Ovary (tissue), 9 donors: ENCODE results near the gene DDI2. TPM values are rescaled to one million over a fixed set of nuclear protein-coding genes. Genes with fewer than 3 reads are reported as not detected.

Source experiments
- DNase-seq, 5 donors: peaks; one replicate each; pipeline ENCODE4 v3.0.0-alpha.2; 2019 to 2020
- H3K27ac ChIP-seq, 2 donors: fragments of 200-600 bp; one replicate each; pipeline versions ENCODE4 v1.5.1 to v1.8.0; 2019 to 2022
- H3K27me3 ChIP-seq: fragments of 200-600 bp; one replicate; pipeline ENCODE4 v1.8.0; 2022
- H3K36me3 ChIP-seq: fragments of 200-600 bp; sonication (generic); one replicate; pipeline ENCODE4 v1.5.1; 2019
- H3K4me1 ChIP-seq: one replicate; pipeline ENCODE4 v1.8.1; 2013; ENCODE audit warnings: mild to moderate bottlenecking, moderate library complexity; ENCODE audit not compliant: insufficient read depth
- H3K4me3 ChIP-seq: fragments of 200-600 bp; sonication (generic); one replicate; pipeline ENCODE4 v1.5.1; 2017
- H3K9me3 ChIP-seq, 2 donors: fragments of 200-600 bp in 1 of 2; sonication (generic) in 1 of 2; one replicate each; pipeline versions ENCODE4 v1.5.1 to v1.8.1; 2013 to 2019; ENCODE audit warnings: mild to moderate bottlenecking in 1 of 2, moderate library complexity in 1 of 2
- CTCF ChIP-seq, 3 donors: fragments of 450-650 bp in 2 of 3; fragments of 200-600 bp in 1 of 3; IDR thresholded peaks; one replicate each; pipeline versions ENCODE4 v1.5.1 to v1.8.0; 2016 to 2022; ENCODE audit warnings: antibody characterized with exemption in 3 of 3, mild to moderate bottlenecking in 1 of 3
- EP300 ChIP-seq: sonication (generic); formaldehyde crosslinking; IDR thresholded peaks from one replicate; pipeline ENCODE4 v1.6.1; 2017; ENCODE audit warnings: antibody characterized with exemption
- POLR2A ChIP-seq: fragments of 450-650 bp; IDR thresholded peaks from one replicate; pipeline ENCODE4 v1.6.1; 2017; ENCODE audit warnings: antibody characterized with exemption, mild to moderate bottlenecking, moderate library complexity
- WGBS, 3 donors: extraction: QIAGEN DNeasy Blood & Tissue Kit in 1 of 3; methylation state at CpG; one replicate each; pipeline versions ENCODE4 v1.1.5 to v1.1.7; 2013 to 2017; 5-methylcytosine and 5-hydroxymethylcytosine counted together
- intact Hi-C, 4 donors: fragments of 100-400 bp; cut with DNase I; formaldehyde crosslinking; loops; one replicate each; pipeline versions ENCODE4 v1.11.0 to v1.15.1; 2022 to 2023
- polyA plus RNA-seq, 2 donors: library from polyadenylated mRNA; stranded (reverse); fragments of 200-250 nt in 1 of 2; fragments of 350-450 nt in 1 of 2; fragmentation: Illumina TruSeq in 1 of 2; extraction: RNeasy Lipid Tissue Mini Kit (QIAGEN cat#74804) in 1 of 2; gene quantifications; one replicate each; pipeline ENCODE4 v1.2.3, GENCODE V29; 2013 to 2014
- total RNA-seq, 7 donors: library from RNA; depleted of rRNA in 2 of 7; stranded (reverse); fragments of >200 nt in 2 of 7; fragmentation: NEBNext Ultra II Directional in 3 of 7; extraction: Animal tissue kit (Norgen Biotek cat#: 25700) in 3 of 7; gene quantifications; one replicate each; pipeline versions ENCODE4 v1.1.0 to v1.2.4, GENCODE V29; 2016 to 2023
- donor health status: DM: no; HTN: no; CAD: no; lungs with moderate emphysema.
- donor health status: DM: no; HTN: no; CAD: no.
- donor health status: Bipolar disorder and iron deficiency.
- donor health status: DM: yes; HTN: yes; CAD: no.
- donor health status: DM: no; HTN: no; CAD: no.
- donor health status: DM: yes; HTN: yes; CAD: no.

The DDI2 gene
- total and polyA plus RNA-seq, 9 donors, result 4.2 to 30.9 (median 22.2) TPM

- WGBS, 3 donors, result 90 to 92% (median 92%) methylated on average over 9 of the region's 9 CpGs
- Histone ChIP-seq H3K27ac (no peak overlapping the region), H3K36me3 (no peaks in the 10 kb centered on the region), H3K4me1 (no peaks in the 10 kb centered on the region), H3K4me3 (no peak overlapping the region), H3K27me3 (no peaks in the 10 kb centered on the region), H3K9me3 (no peaks in the 10 kb centered on the region)
- DNase-seq, result no peak
- TF ChIP-seq POLR2A (no peak), EP300 (no peak), CTCF (IDR thresholded peaks at IDR 0.05) (no peak)
- intact Hi-C loops, result no loop called here
Measured at GRCh38 chr1:15633756-15634420, 16.6 kb downstream of the DDI2 start.

- H3K36me3 ChIP-seq, result no peaks in the 10 kb centered on the region
Measured at GRCh38 chr1:15636436-15636835, 19.2 kb downstream of the DDI2 start.

GRCh38 chr1:15637826-15638225 is 20.6 kb downstream of the DDI2 start:
- no peak for DNase-seq
- intact Hi-C loops, result no loop called here
- TF ChIP-seq EP300 (no peak), CTCF (IDR thresholded peaks at IDR 0.05) (no peak), POLR2A (no peak)
- WGBS, 3 donors, result 34 to 41% (median 41%) methylated on average over 4 of the region's 4 CpGs
- Histone ChIP-seq H3K4me1 (no peaks in the 10 kb centered on the region), H3K9me3 (no peaks in the 10 kb centered on the region), H3K27ac (no peak overlapping the region), H3K27me3 (no peaks in the 10 kb centered on the region), H3K4me3 (no peak overlapping the region), H3K36me3 (no peaks in the 10 kb centered on the region)

More at GRCh38 chr1:15636436-15636835, 19.2 kb downstream of the DDI2 start:
- WGBS, 3 donors, result 93 to 94% (median 94%) methylated on average over 4 of the region's 4 CpGs
- Histone ChIP-seq H3K27ac (no peak overlapping the region), H3K4me3 (no peak overlapping the region), H3K27me3 (no peaks in the 10 kb centered on the region), H3K9me3 (no peaks in the 10 kb centered on the region), H3K4me1 (no peaks in the 10 kb centered on the region)
- TF ChIP-seq CTCF (IDR thresholded peaks at IDR 0.05), result no peak
- TF ChIP-seq POLR2A, result no peak
- no peak for TF ChIP-seq EP300
- DNase-seq, result no peak
- intact Hi-C loops, result no loop called here

- Histone ChIP-seq H3K27me3 (no peaks in the 10 kb centered on the region), H3K4me3 (no peak overlapping the region), H3K4me1 (no peaks in the 10 kb centered on the region), H3K9me3 (no peaks in the 10 kb centered on the region), H3K27ac (no peak overlapping the region), H3K36me3 (no peaks in the 10 kb centered on the region)
- TF ChIP-seq EP300 (no peak), POLR2A (no peak), CTCF (IDR thresholded peaks at IDR 0.05) (no peak)
- intact Hi-C loops, result no loop called here
- DNase-seq, result no peak
Measured at GRCh38 chr1:15639262-15639661, 22.0 kb downstream of the DDI2 start.
